ENCODE results near the gene PLEKHA4. TPM values are rescaled to one million over a fixed set of nuclear protein-coding genes. Genes with fewer than 3 reads are reported as not detected.

PLEKHA4 gene
- total RNA-seq, 2 donors from 2014 or later = 9.4 to 22.9 TPM

DNA sequence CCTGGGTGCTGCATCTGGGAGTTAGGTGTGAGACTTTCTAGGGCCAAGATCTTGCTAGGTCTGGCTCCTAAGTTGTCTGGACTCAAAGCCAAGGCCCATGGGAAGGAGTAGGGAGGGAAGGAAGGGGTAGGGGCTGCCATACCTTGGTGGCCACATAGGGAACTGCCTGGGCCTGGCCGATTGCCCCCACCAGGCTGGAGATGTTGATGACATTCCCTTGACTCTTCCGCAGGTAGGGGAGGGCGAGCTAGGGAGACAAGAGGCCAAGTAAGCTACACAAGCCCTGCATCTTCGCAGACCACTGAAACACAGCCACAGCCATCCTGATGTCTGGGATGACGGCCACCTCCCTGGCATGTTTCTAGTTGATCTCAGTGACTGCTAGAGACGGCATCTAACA, 53.5 kb downstream of the PLEKHA4 start:
- no peak overlapping the region for H3K4me3 ChIP-seq
- TF ChIP-seq, protein P1, sequence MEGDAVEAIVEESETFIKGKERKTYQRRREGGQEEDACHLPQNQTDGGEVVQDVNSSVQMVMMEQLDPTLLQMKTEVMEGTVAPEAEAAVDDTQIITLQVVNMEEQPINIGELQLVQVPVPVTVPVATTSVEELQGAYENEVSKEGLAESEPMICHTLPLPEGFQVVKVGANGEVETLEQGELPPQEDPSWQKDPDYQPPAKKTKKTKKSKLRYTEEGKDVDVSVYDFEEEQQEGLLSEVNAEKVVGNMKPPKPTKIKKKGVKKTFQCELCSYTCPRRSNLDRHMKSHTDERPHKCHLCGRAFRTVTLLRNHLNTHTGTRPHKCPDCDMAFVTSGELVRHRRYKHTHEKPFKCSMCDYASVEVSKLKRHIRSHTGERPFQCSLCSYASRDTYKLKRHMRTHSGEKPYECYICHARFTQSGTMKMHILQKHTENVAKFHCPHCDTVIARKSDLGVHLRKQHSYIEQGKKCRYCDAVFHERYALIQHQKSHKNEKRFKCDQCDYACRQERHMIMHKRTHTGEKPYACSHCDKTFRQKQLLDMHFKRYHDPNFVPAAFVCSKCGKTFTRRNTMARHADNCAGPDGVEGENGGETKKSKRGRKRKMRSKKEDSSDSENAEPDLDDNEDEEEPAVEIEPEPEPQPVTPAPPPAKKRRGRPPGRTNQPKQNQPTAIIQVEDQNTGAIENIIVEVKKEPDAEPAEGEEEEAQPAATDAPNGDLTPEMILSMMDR (IDR thresholded peaks at IDR 0.05) = no peak
- TF ChIP-seq POLR2AphosphoS5 (IDR thresholded peaks at IDR 0.05) (no peak), POLR2A (IDR thresholded peaks at IDR 0.05) (no peak)
- H3K4me1 ChIP-seq (replicated peaks) = peaks cover 17% of the 10 kb centered on the region
- WGBS = 91% methylated on average over 6 of the region's 6 CpGs
- H3K27me3 ChIP-seq (replicated peaks; ENCODE audit: insufficient read depth) = no peaks in the 10 kb centered on the region
- H3K36me3 ChIP-seq = no peaks in the 10 kb centered on the region
- peak overlapping the region in 1 of 2 donors; percentile 73 for H3K27ac ChIP-seq
- no peaks in the 10 kb centered on the region for H3K9me3 ChIP-seq
- DNase-seq (ENCODE audit: low spot score) = no peak
- intact Hi-C loops (cut with DNase I) = no loop called here

DNA sequence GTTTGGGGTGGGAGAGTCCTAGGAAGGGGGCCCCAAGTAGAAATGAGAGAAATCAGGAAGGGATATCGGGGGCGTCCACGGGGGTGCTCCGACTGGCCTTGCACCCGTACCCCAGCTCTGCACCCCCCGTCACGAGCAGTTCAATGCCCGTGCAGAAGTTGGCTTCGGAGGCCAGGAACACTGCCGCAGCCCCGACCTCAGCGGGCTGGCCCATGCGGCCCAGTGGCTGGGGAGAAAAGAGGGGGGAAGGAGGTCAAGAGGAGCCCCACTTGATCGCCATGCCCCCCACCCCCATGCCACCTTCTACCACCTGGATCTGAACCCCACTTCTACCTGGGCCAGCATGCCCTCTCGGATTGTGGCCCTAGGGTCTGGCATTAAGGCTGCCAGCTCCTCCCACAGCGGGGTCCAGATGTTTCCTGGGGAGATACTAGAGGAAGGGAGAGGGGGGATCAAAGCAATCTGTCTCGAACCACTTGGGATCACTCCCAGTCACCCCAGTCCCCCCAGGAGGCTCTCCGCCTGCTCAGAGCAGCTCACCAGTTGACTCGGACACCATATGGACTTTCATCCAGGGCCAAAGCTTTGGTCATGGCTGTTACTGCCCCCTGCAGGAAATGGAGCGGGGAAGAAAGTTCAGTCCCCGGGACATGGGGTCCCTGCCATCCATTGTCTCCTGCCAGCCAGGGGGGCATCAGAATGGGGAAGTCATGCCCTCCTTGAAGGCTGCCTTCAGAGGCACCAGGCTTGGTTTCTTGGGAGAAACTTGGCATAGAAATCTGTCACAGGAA, 55.1 kb downstream of the PLEKHA4 start:
- WGBS = 87% methylated on average over 21 of the region's 21 CpGs
- Histone ChIP-seq H3K27ac (peak overlapping the region; percentile 88 to 92), H3K4me3 (no peak overlapping the region), H3K27me3 (replicated peaks; ENCODE audit: insufficient read depth) (no peaks in the 10 kb centered on the region), H3K4me1 (replicated peaks) (peaks cover 7% of the 10 kb centered on the region), H3K36me3 (no peaks in the 10 kb centered on the region), H3K9me3 (no peaks in the 10 kb centered on the region)
- no peak for DNase-seq (ENCODE audit: low spot score)
- intact Hi-C loops (cut with DNase I) = no loop called here
- TF ChIP-seq POLR2AphosphoS5 (IDR thresholded peaks at IDR 0.05) = no peak
- TF ChIP-seq POLR2A (IDR thresholded peaks at IDR 0.05) = no peak
- TF ChIP-seq, protein P1 (IDR thresholded peaks at IDR 0.05) = no peak

DNA sequence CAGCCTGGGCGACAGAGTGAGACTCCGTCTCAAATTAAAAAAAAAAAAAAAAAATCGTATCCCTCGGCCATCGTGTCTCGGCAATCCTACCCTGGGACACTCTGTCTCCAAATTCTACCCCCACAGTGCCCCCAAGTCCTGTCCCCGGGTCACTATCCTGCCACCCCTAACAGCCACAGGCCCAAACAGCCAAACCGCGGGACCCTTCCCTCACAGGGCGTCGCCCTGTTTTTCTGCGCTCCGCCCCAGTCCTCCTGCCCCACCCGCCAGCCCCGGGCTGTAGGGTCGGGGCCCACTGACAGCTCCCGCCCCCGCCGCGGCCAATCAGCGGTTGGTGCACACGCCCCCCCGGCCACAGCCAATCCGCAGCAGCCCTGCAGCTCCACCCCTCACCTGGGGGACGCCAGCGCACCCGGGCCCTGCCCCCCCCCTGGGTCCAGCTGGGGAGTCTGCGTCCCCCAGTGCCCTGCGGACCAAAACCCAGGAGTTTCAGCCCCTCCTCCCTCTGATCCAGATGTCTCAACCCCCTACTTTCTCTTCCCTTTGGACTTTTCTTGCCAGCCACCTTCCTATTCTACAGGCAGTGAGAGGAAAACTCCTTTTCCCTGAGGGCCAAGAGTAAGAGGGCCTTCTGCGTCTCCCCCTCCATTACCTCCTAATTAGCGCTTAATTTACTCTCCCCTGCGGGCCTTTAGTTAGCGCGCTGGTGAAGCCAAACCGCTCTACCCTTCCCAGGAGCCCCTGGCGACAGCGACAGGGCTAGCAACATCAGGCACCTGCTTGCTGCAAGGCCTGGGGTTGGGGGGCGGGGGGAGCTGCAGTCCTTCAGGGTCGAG, 56.1 kb downstream of the PLEKHA4 start:
- peak; percentile 93 for DNase-seq (ENCODE audit: low spot score)
- WGBS = 8% methylated on average over 31 of the region's 39 CpGs
- Histone ChIP-seq H3K4me3 (peak overlapping the region; percentile 57 to 60), H3K4me1 (replicated peaks) (peaks cover 6% of the 10 kb centered on the region), H3K36me3 (no peaks in the 10 kb centered on the region), H3K27ac (peak overlapping the region; percentile 88 to 92), H3K9me3 (no peaks in the 10 kb centered on the region), H3K27me3 (replicated peaks; ENCODE audit: insufficient read depth) (no peaks in the 10 kb centered on the region)
- intact Hi-C loops (cut with DNase I) = no loop called here
- TF ChIP-seq, protein P1 (IDR thresholded peaks at IDR 0.05) = peak in 2 of 4 experiments; percentile 35 to 48
- TF ChIP-seq POLR2A (IDR thresholded peaks at IDR 0.05) (peak; percentile 86), POLR2AphosphoS5 (IDR thresholded peaks at IDR 0.05) (peak; percentile 91)

DNA sequence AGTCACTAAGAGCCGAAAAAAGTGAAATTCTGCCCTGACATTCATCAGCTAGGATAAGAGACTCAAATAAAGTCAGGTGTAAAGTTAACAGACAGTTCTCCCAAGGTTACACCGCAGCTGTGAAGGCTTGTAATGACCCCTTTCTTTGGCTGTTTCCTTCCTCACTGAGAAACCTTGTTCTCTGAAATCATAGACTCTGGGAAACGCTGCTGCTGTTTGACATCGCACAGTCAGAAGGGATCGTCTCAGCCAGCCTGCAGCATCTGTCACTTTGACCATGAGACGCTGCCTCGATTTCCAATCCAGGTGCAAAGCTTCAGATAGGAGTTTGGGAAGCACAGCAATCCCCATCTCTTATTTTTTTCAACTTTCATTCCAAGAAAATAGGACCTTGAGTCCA, 58.3 kb downstream of the PLEKHA4 start:
- WGBS = 12% methylated on average over 7 of the region's 7 CpGs
- H3K27me3 ChIP-seq (replicated peaks; ENCODE audit: insufficient read depth) = no peaks in the 10 kb centered on the region
- TF ChIP-seq POLR2A (IDR thresholded peaks at IDR 0.05) = no peak
- TF ChIP-seq, protein P1 (IDR thresholded peaks at IDR 0.05) = no peak
- no peak for TF ChIP-seq POLR2AphosphoS5 (IDR thresholded peaks at IDR 0.05)

More for the DNA sequence above, 58.3 kb downstream of the PLEKHA4 start:
- intact Hi-C loops (cut with DNase I) = loop anchor here (2.0 kb wide), 1 partner anchor 15 kb away; no protein-coding TSS in a partner anchor
- DNase-seq (ENCODE audit: low spot score) = no peak
- Histone ChIP-seq H3K4me3 (peak overlapping the region; percentile 57 to 60), H3K27ac (peak overlapping the region; percentile 88 to 92), H3K9me3 (no peaks in the 10 kb centered on the region), H3K36me3 (no peaks in the 10 kb centered on the region), H3K4me1 (replicated peaks) (peaks cover 3% of the 10 kb centered on the region)
